Measurements from ENCODE around the gene ART3.

ART3 gene

DNA sequence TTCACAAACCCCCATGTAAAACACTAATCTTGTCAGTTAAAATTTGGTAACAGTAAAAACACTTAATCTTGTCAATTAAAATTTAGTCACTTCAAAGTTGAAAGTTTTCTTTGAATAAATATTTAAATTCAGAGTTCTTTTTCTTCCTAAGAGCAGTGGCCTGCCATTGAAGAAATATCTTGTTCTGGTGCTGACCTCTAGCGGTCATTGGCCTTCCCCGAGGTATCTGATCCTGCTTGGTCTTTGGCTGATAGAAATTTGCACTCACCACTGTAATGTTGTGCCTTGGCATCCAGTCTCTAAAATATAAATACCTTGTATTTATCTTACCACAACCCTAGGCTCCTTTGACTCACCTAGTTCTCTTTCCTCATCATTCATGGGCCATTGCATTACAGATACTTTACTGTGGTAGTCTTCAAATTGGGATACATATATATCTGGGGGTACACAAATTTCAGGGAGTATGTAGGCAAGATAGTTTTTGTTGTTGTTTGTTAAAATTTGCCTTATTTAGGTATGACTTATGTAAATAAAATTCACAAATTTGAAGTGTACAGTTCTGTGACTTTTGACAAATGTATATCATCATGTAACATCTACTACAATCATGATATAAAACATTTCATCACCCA is 6.7 kb upstream of the ART3 start:
- FAIRE-seq (no peak), DNase-seq (ENCODE audit: low spot score) (peak; percentile 73)

DNA sequence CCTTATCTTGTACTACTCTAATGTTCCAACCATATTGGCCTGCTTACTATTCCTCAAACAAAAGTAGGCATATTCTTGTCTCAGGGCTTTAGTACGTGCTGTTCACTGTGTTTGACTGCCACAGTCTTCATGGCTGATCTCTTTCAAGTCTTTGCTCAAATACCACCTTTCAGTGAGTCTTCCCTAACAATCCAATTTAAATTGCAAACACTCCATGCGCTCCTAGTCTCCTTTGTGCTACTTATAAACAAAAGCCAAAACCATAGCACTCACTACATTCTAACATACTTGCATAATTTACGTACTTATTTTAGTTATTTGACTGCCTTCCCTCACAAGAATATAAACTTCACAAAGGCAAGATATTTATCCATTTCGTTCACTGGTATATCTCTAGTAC is 1.7 kb upstream of the ART3 start:
- DNase-seq (ENCODE audit: low spot score), result no peak
- no peak for FAIRE-seq

DNA sequence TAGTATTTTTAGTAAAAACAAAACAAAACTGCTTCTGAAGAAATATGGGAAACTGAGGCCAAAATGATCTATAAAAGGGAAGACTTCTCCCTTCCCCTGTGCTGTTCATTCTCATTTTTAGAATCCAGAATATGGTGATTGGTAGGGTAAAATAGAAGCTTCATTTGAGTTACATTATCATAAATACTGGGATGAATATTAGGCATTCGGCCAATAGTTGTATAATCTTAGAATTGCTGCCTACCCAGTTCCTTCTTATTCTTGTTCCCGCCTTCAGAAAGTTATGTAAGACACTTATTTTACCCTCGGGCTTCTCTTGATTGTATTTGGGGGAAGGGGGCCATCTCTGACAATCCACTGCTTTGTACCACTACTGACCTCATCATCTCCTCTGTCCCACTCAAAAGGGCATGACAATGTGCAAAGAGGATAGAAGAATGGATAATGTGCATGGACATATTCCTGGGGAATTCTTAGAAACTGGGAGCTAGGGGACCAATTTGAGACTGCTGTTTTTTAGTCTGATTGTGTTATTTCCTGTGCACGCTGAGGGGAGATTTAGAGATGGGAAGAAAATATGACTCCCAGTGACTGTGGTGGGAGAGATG is 588 bp downstream of the ART3 start:
- DNase-seq (ENCODE audit: low spot score) (no peak), FAIRE-seq (no peak)

DNA sequence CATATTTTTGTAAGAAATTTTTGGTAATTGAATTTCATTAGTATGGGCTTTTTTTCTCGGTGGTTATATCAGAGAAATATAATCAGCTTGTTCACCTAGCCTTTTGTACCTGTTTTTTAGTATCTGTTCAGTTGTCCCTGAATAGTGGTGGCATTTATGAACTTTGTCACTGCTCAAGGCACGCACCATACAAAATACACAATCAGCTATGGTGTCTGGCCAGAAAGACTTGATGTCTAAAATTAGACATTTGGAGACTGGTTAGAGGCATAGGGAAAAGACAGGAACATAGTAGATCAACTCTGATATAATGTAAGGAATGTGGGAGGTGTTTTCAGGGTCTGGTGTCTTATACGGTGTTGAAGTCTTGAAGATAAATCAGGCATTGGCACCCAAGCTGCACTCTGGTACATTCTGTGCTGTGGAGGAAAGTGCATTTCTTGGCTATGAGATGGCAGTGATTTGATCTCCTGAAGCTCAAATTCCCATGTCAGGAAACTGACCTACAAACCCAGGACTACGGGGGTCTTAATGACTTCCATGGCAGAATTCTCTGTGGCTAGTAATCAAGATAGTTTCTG is 3.6 kb downstream of the ART3 start:
- no peak for DNase-seq (ENCODE audit: low spot score)
- no peak for FAIRE-seq

DNA sequence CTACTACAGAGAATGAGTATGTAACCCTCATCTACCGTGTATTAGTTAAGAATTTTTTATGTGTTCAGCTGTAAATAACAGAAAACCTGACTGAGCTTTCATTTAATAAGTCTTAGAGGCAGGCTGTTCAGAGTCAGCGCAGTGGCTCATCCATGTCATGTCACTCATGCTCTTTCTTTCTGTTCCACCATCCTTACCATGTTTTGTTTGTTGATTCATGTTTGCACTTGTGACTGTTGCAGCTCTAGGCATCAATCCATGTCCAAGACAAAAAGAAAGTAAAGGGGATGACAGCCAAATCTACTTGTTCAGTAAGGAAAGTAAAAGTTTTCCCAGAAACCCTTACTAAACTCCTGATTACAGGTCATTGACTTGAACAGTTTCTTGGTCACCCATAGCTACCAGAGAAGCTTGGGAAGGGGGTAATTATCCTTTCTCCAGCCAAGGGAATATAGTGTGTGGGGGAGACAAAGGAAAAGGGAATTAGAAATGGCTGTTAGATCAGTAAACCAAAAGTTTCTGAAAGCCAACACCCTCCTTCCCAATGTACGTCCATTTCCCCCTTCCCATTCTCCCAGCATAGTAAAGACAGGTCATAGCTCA is 9.0 kb downstream of the ART3 start:
- DNase-seq (ENCODE audit: low spot score), result no peak
- no peak for FAIRE-seq

DNA sequence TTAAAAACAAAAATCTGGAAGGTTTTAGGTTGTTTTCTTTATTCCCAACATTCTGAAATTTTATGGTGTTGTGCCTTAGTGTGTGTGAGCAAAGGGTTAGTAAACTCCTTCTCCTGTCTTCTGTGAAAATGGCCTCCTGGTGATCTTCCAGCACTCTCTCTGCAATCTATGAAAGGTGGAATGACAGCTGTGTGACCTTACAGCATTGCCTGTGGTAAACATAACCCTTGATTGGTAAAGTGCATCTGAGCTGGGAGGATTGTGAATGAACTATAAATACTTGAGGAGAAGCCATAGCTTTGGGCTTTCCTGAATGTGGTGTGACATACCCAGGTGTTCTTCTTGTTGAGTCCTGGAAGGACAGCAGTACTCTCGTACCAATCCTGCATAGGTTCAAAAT is 10.0 kb downstream of the ART3 start:
- FAIRE-seq (no peak), DNase-seq (ENCODE audit: low spot score) (no peak)

DNA sequence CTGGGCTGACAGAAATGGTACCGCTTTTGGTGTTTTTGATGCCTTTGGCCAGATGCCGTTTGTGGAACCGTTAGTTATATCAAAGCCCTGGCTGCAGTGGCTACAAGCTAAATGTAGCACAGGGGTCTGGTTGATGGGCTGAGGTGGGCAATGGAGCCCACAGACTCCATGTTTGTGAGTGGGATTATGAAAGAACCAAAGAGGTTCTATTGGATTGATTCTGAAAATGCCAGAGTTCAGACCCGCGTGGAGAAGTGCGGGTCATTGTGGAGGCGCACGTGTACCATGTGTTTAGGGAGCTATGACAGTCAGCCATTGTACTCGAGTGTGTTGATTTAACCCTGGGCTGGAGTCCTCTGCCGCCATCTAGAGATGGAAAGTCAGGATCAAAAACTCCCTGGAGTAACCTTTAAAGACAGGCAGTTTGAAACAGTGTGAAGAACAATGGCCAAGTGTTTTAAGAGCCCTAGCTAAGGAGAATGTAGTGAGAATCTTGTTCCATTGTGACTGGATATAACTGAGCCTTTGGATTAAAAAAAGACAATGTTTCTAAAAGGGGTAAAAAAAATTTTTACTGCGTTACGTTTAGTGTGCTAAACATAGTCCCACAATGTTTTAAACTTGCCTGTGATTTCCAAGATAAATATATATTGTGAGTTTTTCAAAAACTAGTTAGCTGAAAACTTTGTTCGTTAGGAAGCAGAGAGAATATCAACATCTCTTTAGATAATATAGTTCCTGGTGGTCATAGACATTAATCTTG is 12.7 kb downstream of the ART3 start:
- DNase-seq (ENCODE audit: low spot score) (peak; percentile 80), FAIRE-seq (peak; percentile 82)

DNA sequence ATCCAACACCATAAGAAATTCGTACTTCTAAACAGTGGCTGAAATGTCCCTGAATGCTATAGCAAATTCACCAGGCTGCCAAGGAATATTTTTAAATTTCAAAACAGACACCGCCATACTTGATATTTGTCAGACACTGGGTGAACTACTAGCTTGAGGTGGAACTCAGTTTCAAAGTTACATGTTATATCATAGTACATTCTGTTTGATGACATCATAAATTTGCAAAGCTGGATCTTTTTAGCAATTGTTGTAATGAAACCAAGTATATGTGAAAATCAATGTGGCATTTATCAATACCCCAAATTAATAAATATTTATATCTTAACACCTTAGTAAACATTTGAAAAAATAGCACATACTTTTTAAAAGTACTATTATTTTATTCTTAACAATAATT is 14.2 kb downstream of the ART3 start:
- FAIRE-seq, result no peak

DNA sequence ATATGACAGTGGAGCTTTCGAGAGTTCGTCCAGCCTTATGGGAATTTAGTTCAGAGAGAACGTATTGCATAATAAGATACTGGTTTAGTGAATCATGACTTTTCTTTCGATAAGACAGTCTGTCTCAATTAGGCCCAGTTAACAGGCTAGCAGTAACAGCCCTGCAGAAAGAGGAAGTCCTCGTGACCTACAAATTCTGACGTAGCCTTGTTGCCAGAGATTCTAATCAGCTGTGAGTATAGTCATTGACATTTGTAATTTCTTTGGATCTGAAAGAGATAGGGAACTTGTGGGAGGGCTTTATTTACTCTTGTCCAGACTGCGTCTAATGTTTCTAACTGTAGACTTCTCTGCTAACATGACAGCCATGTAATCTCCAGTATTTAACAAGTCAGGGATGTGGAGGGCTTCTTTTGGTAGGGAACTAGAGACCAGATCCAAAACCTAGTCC is 15.8 kb downstream of the ART3 start:
- DNase-seq (ENCODE audit: low spot score), result no peak
- FAIRE-seq, result no peak

More for the DNA sequence above, 14.2 kb downstream of the ART3 start:
- DNase-seq (ENCODE audit: low spot score), result no peak

DNA sequence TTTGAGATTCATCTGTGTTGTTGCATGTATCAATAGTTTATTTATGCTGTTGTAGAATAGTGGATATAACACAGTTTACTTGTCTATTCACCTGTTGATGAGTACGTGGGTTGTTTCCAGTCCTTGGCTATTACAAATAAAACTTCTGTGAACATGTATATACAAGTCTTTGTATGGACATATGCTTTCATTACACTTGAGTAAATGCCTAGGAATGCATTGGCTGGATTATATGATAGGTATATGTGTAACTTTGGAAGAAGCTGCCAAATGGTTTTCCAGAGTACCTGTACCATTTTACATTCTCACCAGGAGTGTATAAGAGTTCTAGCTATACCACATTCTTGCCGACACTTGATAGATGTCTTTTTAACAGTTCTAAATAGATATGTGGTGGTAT is 16.5 kb downstream of the ART3 start:
- FAIRE-seq, result no peak
- DNase-seq (ENCODE audit: low spot score), result no peak

DNA sequence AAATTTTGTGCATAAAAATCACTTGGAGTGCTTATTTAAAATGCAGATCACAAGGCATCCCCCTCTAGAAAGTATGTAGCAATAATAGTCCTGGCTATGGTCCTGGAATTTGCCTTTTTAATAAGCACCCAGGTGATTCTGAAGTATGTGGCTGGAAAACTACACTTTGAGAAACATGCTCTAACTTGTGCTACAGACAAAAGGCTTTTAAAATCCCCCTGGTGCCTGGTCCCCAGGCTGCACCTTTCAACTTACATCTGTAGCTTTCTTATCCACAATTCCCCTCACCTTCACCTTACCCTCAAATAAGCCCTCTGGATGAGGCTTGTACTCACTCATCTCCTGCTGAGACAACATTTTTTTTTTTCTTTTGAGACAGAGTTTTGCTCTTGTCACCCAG is 21.1 kb downstream of the ART3 start:
- DNase-seq (ENCODE audit: low spot score) (no peak), FAIRE-seq (no peak)

DNA sequence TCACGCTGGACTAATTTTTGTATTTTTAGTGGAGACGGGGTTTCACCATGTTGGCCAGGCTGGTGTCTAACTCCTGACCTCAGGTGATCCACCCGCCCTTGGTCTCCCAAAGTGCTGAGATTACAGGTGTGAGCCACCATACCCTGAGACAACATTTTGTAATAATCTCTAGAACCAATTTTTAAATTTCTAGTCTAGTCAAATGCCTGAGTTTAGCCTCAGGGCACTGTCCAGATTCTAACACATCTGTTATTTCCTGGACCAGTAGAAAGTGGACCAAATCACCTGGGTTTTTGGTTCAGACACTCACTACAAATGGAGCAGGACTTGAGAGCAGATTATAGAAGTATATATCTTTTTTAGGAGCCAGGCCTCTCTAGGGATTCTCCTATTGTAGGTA is 21.6 kb downstream of the ART3 start:
- FAIRE-seq (no peak), DNase-seq (ENCODE audit: low spot score) (no peak)

DNA sequence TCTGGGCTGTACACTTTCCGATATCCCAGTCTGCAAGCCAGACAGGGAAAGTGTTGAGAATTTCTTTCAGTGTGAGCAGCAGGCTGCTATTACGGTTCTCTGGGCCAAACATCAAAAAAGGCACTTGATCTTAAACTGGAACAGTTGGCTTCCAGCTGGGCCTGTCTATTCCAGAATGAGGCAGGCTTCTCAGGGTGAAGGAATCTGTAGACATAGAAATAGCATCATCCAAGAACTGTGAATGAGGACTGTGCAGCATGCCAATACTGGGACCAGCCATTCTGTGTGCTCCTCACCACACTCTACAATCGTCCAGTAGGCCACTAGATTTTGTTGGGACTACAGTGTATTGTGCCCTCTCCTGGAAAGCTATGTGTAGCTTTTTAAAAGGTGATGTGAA is 31.1 kb downstream of the ART3 start:
- DNase-seq (ENCODE audit: low spot score) (peak; percentile 11), FAIRE-seq (no peak)

DNA sequence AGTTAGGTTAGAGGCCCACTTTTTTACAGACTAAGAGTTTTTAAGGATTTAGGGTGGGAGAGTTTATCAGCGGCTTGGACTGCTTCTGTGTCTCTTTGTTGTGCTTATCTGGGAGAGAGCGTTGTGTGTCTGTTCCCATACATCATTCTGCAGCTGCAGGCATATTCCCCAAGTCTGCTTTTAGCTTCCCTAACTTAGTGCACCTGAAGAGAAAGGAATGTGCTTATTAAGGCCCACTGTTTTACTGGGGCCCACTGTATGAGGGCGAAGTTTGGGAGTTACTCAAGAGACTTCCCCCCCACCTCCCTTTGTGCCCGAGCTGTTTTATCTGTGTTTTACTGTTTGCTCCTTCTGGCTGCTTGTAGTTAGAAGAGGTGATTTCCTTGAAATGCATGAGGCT is 31.9 kb downstream of the ART3 start:
- DNase-seq (ENCODE audit: low spot score) (no peak), FAIRE-seq (no peak)

DNA sequence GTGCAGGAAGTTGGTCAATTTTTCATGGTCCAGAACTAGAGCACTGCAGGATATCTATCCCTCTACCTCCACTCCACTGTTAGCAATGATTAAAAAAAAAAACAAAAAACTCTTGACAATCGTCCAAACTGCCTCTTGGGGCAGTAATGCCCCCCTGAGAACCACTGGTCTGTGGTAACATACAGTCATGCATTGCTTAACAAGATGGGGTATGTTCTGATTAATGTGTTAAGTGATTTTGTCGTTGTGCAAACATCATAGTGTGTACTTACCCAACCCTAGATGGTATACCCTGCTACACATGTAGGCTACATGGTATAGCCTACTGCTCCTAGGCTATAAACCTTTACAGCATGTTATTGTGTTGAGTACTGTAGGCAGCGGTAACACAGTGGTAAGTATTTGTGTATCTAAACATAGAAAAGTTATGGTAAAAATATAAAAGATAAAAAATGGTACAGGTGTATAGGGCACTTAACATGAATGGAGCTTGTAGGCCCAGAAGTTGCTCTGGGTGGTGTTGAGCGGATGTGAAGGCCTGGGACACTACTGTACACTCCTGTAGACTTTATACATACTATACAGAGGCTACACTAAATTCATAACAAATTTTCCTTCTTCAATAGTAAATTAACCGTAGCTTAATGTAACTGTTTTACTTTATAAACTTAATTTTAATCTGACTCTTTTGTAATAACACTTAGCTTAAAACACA is 34.1 kb downstream of the ART3 start:
- FAIRE-seq (no peak), DNase-seq (ENCODE audit: low spot score) (peak; percentile 16)

DNA sequence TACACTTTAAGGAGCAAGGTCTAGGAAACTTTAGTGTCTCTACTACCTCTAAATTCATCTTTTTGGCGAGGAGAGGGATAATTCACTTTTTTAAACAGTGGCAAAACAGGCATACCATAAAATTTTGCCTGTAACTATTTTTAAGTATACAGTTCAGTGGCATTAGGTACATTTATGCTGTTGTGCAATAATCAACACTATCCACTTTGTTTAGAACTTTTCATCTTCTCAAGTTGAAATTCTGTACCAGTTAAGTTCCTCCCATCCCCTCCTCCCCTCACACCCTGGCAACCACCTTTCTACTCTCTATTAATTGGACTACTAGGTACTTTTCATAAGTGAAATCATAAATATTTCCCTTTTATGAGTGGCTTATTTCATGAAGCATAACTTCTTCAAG is 42.3 kb downstream of the ART3 start:
- DNase-seq (ENCODE audit: low spot score) (no peak), FAIRE-seq (no peak)

DNA sequence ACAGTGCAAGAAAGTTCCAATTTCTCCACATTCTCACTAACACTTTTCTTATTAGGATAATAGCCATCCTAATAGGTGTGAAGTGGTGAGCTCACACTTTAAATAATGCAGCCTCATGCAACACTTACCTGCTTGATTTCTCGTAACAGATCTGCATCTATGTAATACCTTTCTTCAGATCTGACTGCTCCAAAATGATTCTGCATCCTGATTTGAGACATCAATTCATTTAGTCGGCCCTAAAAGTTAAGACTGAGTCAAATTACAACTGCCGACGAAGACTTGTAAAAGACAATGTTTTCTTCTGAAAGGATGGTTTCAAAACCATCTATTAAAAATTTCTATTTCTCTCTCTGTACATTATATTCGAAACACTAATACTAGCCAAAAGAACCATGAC is 43.0 kb downstream of the ART3 start:
- FAIRE-seq (no peak), DNase-seq (ENCODE audit: low spot score) (no peak)

DNA sequence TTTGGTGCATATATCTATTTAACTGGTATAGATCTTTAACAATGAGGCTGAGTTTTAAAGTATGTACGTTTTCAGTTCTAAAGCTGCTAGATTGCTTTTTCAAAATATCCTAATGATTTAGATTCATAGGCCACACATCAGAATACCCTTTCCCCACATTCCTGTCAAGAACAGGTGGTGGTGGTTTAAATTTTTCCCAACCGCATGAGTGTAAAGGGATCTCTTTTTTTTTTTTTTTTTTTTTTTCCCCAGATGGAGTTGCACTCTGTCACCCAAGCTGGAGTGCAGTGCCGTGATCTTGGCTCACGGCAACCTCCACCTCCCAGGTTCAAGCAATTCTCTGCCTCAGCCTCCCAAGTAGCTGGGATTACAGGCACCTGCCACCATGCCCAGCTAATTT is 45.7 kb downstream of the ART3 start:
- FAIRE-seq, result no peak
- DNase-seq (ENCODE audit: low spot score), result no peak

DNA sequence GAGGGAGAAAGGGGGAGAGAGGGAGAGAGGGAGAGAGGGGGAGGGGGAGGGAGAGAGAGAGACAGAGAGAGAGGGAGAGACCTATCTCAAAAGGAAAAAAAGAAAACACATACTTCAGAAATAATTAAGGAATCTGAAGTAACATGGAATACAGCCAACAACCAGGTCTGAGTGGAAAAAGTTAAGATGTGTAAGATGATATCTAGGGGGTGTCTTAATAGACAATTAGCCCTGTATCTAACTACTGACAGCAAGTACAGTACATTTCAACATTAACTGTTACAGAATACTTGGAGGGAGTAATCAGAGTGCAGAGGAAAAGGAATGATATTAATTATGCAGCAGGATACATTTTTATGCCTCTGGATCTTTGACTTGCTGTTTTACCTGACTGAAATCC is 51.3 kb downstream of the ART3 start:
- FAIRE-seq (no peak), DNase-seq (ENCODE audit: low spot score) (no peak)

DNA sequence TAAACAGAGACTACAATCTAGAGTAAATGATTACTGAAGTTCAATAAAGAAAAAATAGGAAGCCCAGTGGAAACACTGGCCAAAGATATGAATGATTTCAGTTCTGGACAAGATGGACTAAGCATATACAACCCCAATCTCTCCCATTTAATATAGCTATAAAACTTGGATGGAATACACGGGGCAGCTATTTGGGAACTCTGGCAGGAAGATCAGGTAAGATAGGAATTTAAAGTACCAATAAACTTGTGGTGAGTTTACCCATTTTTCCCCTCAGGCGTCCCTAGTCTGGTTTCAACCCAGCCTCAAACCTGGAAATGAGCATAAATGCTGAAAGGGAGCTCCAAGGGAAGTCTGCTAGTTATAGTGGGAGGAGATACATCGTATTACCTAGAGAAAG is 53.2 kb downstream of the ART3 start:
- DNase-seq (ENCODE audit: low spot score), result no peak

DNA sequence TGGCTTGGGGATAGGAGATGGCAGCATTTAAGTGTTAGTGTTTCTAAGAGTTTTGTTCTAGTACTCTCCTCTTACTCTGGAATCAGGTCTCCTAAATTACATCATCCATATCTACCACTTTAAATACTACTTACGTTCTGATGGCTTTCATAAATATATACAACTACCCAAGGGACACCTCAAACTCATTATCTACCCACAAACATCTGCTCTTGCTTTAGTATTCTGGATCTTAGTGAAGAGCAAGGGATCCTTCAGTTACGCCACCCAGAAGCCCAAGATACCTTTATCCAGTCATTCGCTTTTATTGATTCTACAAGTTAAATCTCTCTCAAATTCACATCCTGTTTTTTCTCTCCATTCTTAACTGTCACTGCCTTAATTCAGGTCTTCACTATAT is 66.7 kb downstream of the ART3 start:
- DNase-seq (ENCODE audit: low spot score) (no peak), FAIRE-seq (no peak)

More for the DNA sequence above, 53.2 kb downstream of the ART3 start:
- FAIRE-seq, result no peak

Measured in urothelium cell line (cell line).